H1 (cell line): ENCODE measurements around the gene IL32. TPM values are rescaled to one million over a fixed set of nuclear protein-coding genes. Genes with fewer than 3 reads are reported as not detected.

Source experiments
- ATF2 ChIP-seq: IDR thresholded peaks from 2 replicates; pipeline ENCODE4 v1.6.1; 2012; ENCODE audit warnings: low read length, inconsistent platforms
- NRF1 ChIP-seq: IDR thresholded peaks from 2 replicates; pipeline ENCODE4 v1.6.1; 2011; ENCODE audit warnings: mild to moderate bottlenecking, low read depth, low read length, improper control_type of control experiment
- SIRT6 ChIP-seq: IDR thresholded peaks from one replicate; pipeline ENCODE4 v1.7.1; 2012; ENCODE audit warnings: low read length, inconsistent platforms
- polyA plus RNA-seq, 7 experiments: library from polyadenylated mRNA; depleted of rRNA in 3 of 7; stranded (reverse) in 5 of 7; unstranded in 2 of 7; fragments of >200 nt in 5 of 7; fragments of 200-250 nt in 2 of 7; gene quantifications; 1 replicate in 5 of 7; 2 replicates in 1 of 7; 4 replicates in 1 of 7; pipeline versions ENCODE4 v1.2.1 to v1.2.3, GENCODE V29; 2011 to 2013; ENCODE audit warnings: missing spikeins in 2 of 7, mixed read lengths in 2 of 7
- total RNA-seq: library from RNA; stranded (reverse); fragmentation: NEBNext Ultra II Directional; extraction: Animal tissue kit (Norgen Biotek cat#: 25700); gene quantifications from 2 replicates; pipeline ENCODE4 v1.2.1, GENCODE V29; 2021

IL32 gene
- total and polyA plus RNA-seq, 2 of the 8 experiments (the other 6 are each of a cell fraction or from before 2014, with no cell fraction given) = 2.7 to 5.0 TPM

GRCh38 chr16:3088450-3088849 is 23.0 kb downstream of the IL32 start (continued):
- no peak for TF ChIP-seq ATF2
- no peak for TF ChIP-seq SIRT6
- TF ChIP-seq NRF1 = no peak
